ENCODE results near the gene ABAT. TPM values are rescaled to one million over a fixed set of nuclear protein-coding genes. Genes with fewer than 3 reads are reported as not detected.

Gene ABAT
- total RNA-seq, 1 experiment from 2014 or later: 6.9 TPM

- ChIA-PET POLR2A (ENCODE audit: low non-redundant PET) (no interaction called here), CTCF (no interaction called here)
- peaks cover 95% of the 10 kb centered on the region for H3K36me3 ChIP-seq (ENCODE audit: insufficient read depth, low read length, poor library complexity, severe bottlenecking)
- TF ChIP-seq EZH2 (IDR thresholded peaks at IDR 0.05; ENCODE audit: borderline replicate concordance, low read depth, low read length, poor library complexity, severe bottlenecking): no peak
- TF ChIP-seq, protein P1, sequence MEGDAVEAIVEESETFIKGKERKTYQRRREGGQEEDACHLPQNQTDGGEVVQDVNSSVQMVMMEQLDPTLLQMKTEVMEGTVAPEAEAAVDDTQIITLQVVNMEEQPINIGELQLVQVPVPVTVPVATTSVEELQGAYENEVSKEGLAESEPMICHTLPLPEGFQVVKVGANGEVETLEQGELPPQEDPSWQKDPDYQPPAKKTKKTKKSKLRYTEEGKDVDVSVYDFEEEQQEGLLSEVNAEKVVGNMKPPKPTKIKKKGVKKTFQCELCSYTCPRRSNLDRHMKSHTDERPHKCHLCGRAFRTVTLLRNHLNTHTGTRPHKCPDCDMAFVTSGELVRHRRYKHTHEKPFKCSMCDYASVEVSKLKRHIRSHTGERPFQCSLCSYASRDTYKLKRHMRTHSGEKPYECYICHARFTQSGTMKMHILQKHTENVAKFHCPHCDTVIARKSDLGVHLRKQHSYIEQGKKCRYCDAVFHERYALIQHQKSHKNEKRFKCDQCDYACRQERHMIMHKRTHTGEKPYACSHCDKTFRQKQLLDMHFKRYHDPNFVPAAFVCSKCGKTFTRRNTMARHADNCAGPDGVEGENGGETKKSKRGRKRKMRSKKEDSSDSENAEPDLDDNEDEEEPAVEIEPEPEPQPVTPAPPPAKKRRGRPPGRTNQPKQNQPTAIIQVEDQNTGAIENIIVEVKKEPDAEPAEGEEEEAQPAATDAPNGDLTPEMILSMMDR (conservative IDR thresholded peaks at IDR 0.05; ENCODE audit: low read depth, low read length): no peak
- H3K4me1 ChIP-seq (ENCODE audit: insufficient read depth, low read length, poor library complexity, severe bottlenecking): peaks cover 10% of the 10 kb centered on the region
- no peak for DNase-seq (ENCODE audit: low spot score)
- no TSS peak for BruUV-seq (replicated peaks)
- intact Hi-C loops (cut with micrococcal nuclease; ENCODE audit: unreplicated experiment): no loop called here
- no peaks in the 10 kb centered on the region for H3K27me3 ChIP-seq (replicated peaks; ENCODE audit: insufficient read depth, low read depth, low read length, poor library complexity)
- no peak overlapping the region for H3K27ac ChIP-seq (ENCODE audit: low read depth, low read length, poor library complexity, severe bottlenecking)
- no peak overlapping the region for H3K4me3 ChIP-seq (ENCODE audit: low read depth, low read length, poor library complexity, severe bottlenecking)
- no peaks in the 10 kb centered on the region for H3K9me3 ChIP-seq (ENCODE audit: low read depth, low read length, poor library complexity, severe bottlenecking)
Observed at GRCh38 chr16:8631373-8631772, 43.0 kb upstream of the ABAT start.

DNA sequence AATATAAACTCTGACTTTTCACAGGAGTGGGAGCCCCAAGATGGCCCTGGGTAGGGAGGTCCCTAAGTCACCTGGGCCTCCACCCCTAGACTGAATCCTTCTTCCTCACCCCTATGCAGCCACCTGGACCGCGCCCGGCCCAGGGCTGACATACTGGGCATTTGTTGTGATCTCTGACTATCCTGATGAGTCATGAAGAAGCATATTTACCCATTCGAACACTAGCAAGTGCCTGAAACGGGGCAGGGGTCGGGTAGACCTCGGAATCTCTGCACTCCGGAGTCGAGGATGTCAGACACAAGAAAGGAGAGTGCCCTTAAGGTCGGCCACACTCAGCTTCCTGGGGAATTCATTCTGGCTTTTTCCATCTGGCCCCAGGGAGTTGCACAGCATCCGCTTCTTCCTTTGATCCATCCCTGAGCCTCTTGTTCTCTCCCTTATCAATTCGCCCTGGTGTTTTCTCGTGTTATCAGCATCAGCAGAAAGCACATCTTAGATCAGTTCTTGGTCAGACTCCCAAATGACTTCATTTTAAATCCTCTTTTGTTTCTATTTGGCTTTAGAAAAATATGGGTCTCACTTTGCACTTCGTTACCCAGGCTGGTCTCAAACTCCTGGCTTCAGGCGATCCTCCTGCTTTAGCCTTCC lies 42.5 kb upstream of the ABAT start:
- DNase-seq (ENCODE audit: low spot score): no peak
- peaks cover 98% of the 10 kb centered on the region for H3K36me3 ChIP-seq (ENCODE audit: insufficient read depth, low read length, poor library complexity, severe bottlenecking)
- no peaks in the 10 kb centered on the region for H3K27me3 ChIP-seq (replicated peaks; ENCODE audit: insufficient read depth, low read depth, low read length, poor library complexity)
- CTCF ChIA-PET: no interaction called here
- H3K9me3 ChIP-seq (ENCODE audit: low read depth, low read length, poor library complexity, severe bottlenecking): no peaks in the 10 kb centered on the region
- POLR2A ChIA-PET (ENCODE audit: low non-redundant PET): no interaction called here
- H3K4me1 ChIP-seq (ENCODE audit: insufficient read depth, low read length, poor library complexity, severe bottlenecking): peaks cover 10% of the 10 kb centered on the region
- H3K27ac ChIP-seq (ENCODE audit: low read depth, low read length, poor library complexity, severe bottlenecking): no peak overlapping the region
- no peak overlapping the region for H3K4me3 ChIP-seq (ENCODE audit: low read depth, low read length, poor library complexity, severe bottlenecking)
- no TSS peak for BruUV-seq (replicated peaks)
- TF ChIP-seq, protein P1 (conservative IDR thresholded peaks at IDR 0.05; ENCODE audit: low read depth, low read length): no peak
- no peak for TF ChIP-seq EZH2 (IDR thresholded peaks at IDR 0.05; ENCODE audit: borderline replicate concordance, low read depth, low read length, poor library complexity, severe bottlenecking)
- intact Hi-C loops (cut with micrococcal nuclease; ENCODE audit: unreplicated experiment): no loop called here

DNA sequence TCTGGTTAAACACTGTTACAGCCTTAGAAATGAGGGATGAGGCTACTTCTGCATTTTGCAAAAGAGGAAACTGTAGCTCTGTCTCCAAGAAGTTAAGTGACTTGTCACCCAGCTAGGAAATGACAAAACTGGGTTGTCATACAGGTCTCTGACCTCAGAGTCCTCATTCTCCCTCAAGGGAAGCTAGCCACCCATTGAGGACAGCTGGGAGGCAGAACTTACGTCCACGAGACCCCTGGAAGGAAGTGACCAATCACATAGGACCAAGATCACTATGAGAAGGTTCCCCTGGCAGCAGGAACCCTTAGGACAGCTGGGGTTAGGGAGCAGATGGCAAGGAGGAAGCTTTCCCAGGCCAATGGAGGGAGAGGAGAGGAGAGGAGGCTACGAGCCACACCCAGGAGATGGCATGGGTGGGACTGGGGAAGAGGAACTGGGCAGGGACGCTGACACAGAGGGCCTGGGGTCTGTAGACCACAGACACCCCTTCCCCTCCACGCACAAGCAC lies 41.7 kb upstream of the ABAT start:
- no peak for DNase-seq (ENCODE audit: low spot score)
- Histone ChIP-seq H3K9me3 (ENCODE audit: low read depth, low read length, poor library complexity, severe bottlenecking) (no peaks in the 10 kb centered on the region), H3K27me3 (replicated peaks; ENCODE audit: insufficient read depth, low read depth, low read length, poor library complexity) (no peaks in the 10 kb centered on the region), H3K27ac (ENCODE audit: low read depth, low read length, poor library complexity, severe bottlenecking) (peak overlapping the region; percentile 50), H3K4me1 (ENCODE audit: insufficient read depth, low read length, poor library complexity, severe bottlenecking) (peaks cover 10% of the 10 kb centered on the region), H3K36me3 (ENCODE audit: insufficient read depth, low read length, poor library complexity, severe bottlenecking) (peaks cover 97% of the 10 kb centered on the region), H3K4me3 (ENCODE audit: low read depth, low read length, poor library complexity, severe bottlenecking) (no peak overlapping the region)
- CTCF ChIA-PET: no interaction called here
- POLR2A ChIA-PET (ENCODE audit: low non-redundant PET): no interaction called here
- TF ChIP-seq, protein P1 (conservative IDR thresholded peaks at IDR 0.05; ENCODE audit: low read depth, low read length): no peak
- no peak for TF ChIP-seq EZH2 (IDR thresholded peaks at IDR 0.05; ENCODE audit: borderline replicate concordance, low read depth, low read length, poor library complexity, severe bottlenecking)
- intact Hi-C loops (cut with micrococcal nuclease; ENCODE audit: unreplicated experiment): no loop called here
- BruUV-seq (replicated peaks): no TSS peak
